HepG2 (cell line): ENCODE data around the gene COA5. TPM values are rescaled to one million over a fixed set of nuclear protein-coding genes. Genes with fewer than 3 reads are reported as not detected.

Experiments used
- ATAC-seq: fragments of 200-7000 bp; cut with Tn5 transposase; 3 replicates; pipeline ENCODE4 v1.9.1; 2020; ENCODE audit warnings: mild to moderate bottlenecking, moderate library complexity
- BruUV-seq: library from RNA; stranded (reverse); fragments of 400-500 nt; replicated peaks from 2 replicates; lab custom pipeline; 2021; lab: Mats Ljungman, UMichigan
- CTCF ChIA-PET: fragments of 300-600 bp; formaldehyde crosslinking; extraction: SDS; loops from one replicate; lab custom pipeline; 2021; ENCODE audit warnings: low total read pairs, inconsistent platforms, low intra/inter-chr PET ratio; lab: Yijun Ruan, JAX
- POLR2A ChIA-PET: fragments of 350-600 bp; sonication (Branson Sonifier 250); formaldehyde crosslinking; loops from one replicate; lab custom pipeline; 2020; ENCODE audit warnings: antibody characterized with exemption, inconsistent platforms; lab: Yijun Ruan, JAX
- DNase-seq: peaks from one replicate; pipeline ENCODE4 v3.0.0-alpha.2; 2015; ENCODE audit warnings: low spot score
- FAIRE-seq: peaks from 3 replicates; lab custom pipeline; 2011; peaks lifted over from hg19 to GRCh38; lab: Jason Lieb, UNC
- H2AFZ ChIP-seq: one replicate; pipeline ENCODE4 v1.6.1; 2011; ENCODE audit warnings: low read length, inconsistent platforms
- H3K27ac ChIP-seq: fragments of 300-600 bp; 3 replicates; pipeline ENCODE4 v1.8.0; 2011; ENCODE audit warnings: mixed run types, mild to moderate bottlenecking, mixed read lengths, low read length, inconsistent platforms; ENCODE audit not compliant: insufficient read depth; ENCODE audit errors: extremely low read length
- H3K27me3 ChIP-seq, 2 experiments: fragments of 200-600 bp in 1 of 2; 2 replicates in 1 of 2; 3 replicates in 1 of 2; pipeline versions ENCODE4 v1.6.0 to v1.8.0; 2011; ENCODE audit warnings: low read length in 2 of 2, mild to moderate bottlenecking in 2 of 2, moderate library complexity in 2 of 2, inconsistent platforms in 1 of 2; ENCODE audit not compliant: insufficient read depth in 2 of 2, control insufficient read depth in 1 of 2
- H3K36me3 ChIP-seq, 2 experiments: fragments of 200-600 bp in 1 of 2; replicated peaks in 1 of 2; 2 replicates in 1 of 2; 3 replicates in 1 of 2; pipeline versions ENCODE4 v1.5.1 to v1.8.0; 2011; ENCODE audit warnings: low read length in 2 of 2, inconsistent platforms in 1 of 2; ENCODE audit not compliant: insufficient read depth in 2 of 2, control insufficient read depth in 1 of 2
- H3K4me1 ChIP-seq: 2 replicates; pipeline ENCODE4 v1.5.1; 2012; ENCODE audit warnings: low read length, inconsistent platforms; ENCODE audit not compliant: insufficient read depth
- H3K4me2 ChIP-seq: 2 replicates; pipeline ENCODE4 v1.6.0; 2011; ENCODE audit warnings: low read depth, low read length, inconsistent platforms
- H3K4me3 ChIP-seq, 3 experiments: fragments of 200-600 bp in 1 of 3; sonication (generic), shearing (Covaris generic) in 1 of 3; replicated peaks in 1 of 3; 2 replicates each; pipeline ENCODE4 v1.5.1; 2011 to 2016; ENCODE audit warnings: low read length in 3 of 3, inconsistent platforms in 2 of 3, low read depth in 2 of 3, mild to moderate bottlenecking in 2 of 3, control low read depth in 1 of 3, mixed read lengths in 1 of 3; ENCODE audit not compliant: insufficient read depth in 1 of 3
- H3K79me2 ChIP-seq: one replicate; pipeline ENCODE4 v1.6.1; 2011; ENCODE audit warnings: low read length, inconsistent platforms; ENCODE audit not compliant: insufficient read depth
- H3K9ac ChIP-seq: 2 replicates; pipeline ENCODE4 v1.6.0; 2011; ENCODE audit warnings: mild to moderate bottlenecking, low read depth, low read length, inconsistent platforms; ENCODE audit not compliant: insufficient read depth
- H3K9me3 ChIP-seq: 2 replicates; pipeline ENCODE4 v1.5.1; 2012; ENCODE audit warnings: mild to moderate bottlenecking, low read length
- H4K20me1 ChIP-seq: 2 replicates; pipeline ENCODE4 v1.6.0; 2011; ENCODE audit warnings: inconsistent platforms, mild to moderate bottlenecking, low read length, moderate library complexity; ENCODE audit not compliant: insufficient read depth
- AGO2 ChIP-seq: fragments of 200-400 bp; formaldehyde crosslinking; optimal IDR thresholded peaks from 2 replicates; pipeline ENCODE3; 2017; ENCODE audit warnings: mild to moderate bottlenecking, low read depth, low read length, moderate library complexity
- ARID3A ChIP-seq: IDR thresholded peaks from 2 replicates; pipeline ENCODE4 v1.6.1; 2012; ENCODE audit warnings: low read depth, low read length, improper control_type of control experiment
- BCL6 ChIP-seq: IDR thresholded peaks from 2 replicates; pipeline ENCODE4 v1.6.1; 2016; ENCODE audit warnings: missing genetic modification reagents, missing compliant biosample characterization
- FOSL2 ChIP-seq: sonication (generic); formaldehyde crosslinking; IDR thresholded peaks from 2 replicates; pipeline ENCODE4 v1.4.0; 2020; ENCODE audit warnings: missing genetic modification reagents
- IRX3 ChIP-seq: sonication (generic); formaldehyde crosslinking; IDR thresholded peaks from 2 replicates; pipeline ENCODE4 v1.8.1; 2023; ENCODE audit warnings: mild to moderate bottlenecking, low read depth, missing genetic modification reagents, borderline replicate concordance
- JARID2 ChIP-seq: sonication (generic); formaldehyde crosslinking; IDR thresholded peaks from 2 replicates; pipeline ENCODE4 v1.8.1; 2023; ENCODE audit warnings: missing genetic modification reagents, inconsistent platforms; ENCODE audit not compliant: insufficient replicate concordance
- JUND ChIP-seq: sonication (generic); formaldehyde crosslinking; IDR thresholded peaks from 2 replicates; pipeline ENCODE4 v1.8.0; 2022; ENCODE audit warnings: mild to moderate bottlenecking, missing genetic modification reagents
- MTA3 ChIP-seq: sonication (generic); formaldehyde crosslinking; IDR thresholded peaks from 2 replicates; pipeline ENCODE4 v1.4.0; 2020; ENCODE audit warnings: missing genetic modification reagents
- RFXAP ChIP-seq: sonication (generic); formaldehyde crosslinking; IDR thresholded peaks from 2 replicates; pipeline ENCODE4 v1.4.0; 2020; ENCODE audit warnings: missing genetic modification reagents, borderline replicate concordance
- SCMH1 ChIP-seq: sonication (generic); formaldehyde crosslinking; IDR thresholded peaks from 2 replicates; pipeline ENCODE4 v1.9.0; 2021; ENCODE audit warnings: missing genetic modification reagents, mild to moderate bottlenecking, borderline replicate concordance
- SMARCC2 ChIP-seq: fragments of 450-650 bp; IDR thresholded peaks from 2 replicates; pipeline ENCODE4 v1.6.1; 2017; ENCODE audit warnings: antibody characterized with exemption, mild to moderate bottlenecking
- SP140L ChIP-seq: sonication (generic); formaldehyde crosslinking; IDR thresholded peaks from 2 replicates; pipeline ENCODE4 v1.4.0; 2020; ENCODE audit warnings: missing genetic modification reagents, borderline replicate concordance
- ZNF3 ChIP-seq: IDR thresholded peaks from 2 replicates; pipeline ENCODE4 v1.7.0; 2017; ENCODE audit warnings: inconsistent platforms
- ZNF30 ChIP-seq: sonication (generic); formaldehyde crosslinking; IDR thresholded peaks from 2 replicates; pipeline ENCODE4 v1.5.0; 2020; ENCODE audit warnings: mild to moderate bottlenecking, missing genetic modification reagents
- ZNF850 ChIP-seq: sonication (generic); formaldehyde crosslinking; conservative IDR thresholded peaks from 2 replicates; pipeline ENCODE4 v1.9.0; 2021; ENCODE audit warnings: mild to moderate bottlenecking, missing genetic modification reagents
- WGBS: methylation state at CpG from one replicate; pipeline ENCODE4 v1.1.6; 2017; ENCODE audit warnings: low lambda C conversion rate; 5-methylcytosine and 5-hydroxymethylcytosine counted together
- in situ Hi-C: cut with HindIII; loops from 2 replicates; pipeline ENCODE4 v1.10.0; 2017; ENCODE audit warnings: low pct_unique_long_range_greater_than_20kb; ENCODE audit not compliant: extremely low pct_ligation_motif_present
- intact Hi-C: fragments of 100-400 bp; cut with micrococcal nuclease; formaldehyde crosslinking; loops from one replicate; pipeline ENCODE4 v1.10.0; 2022; ENCODE audit not compliant: unreplicated experiment
- polyA plus RNA-seq, 8 experiments: library from polyadenylated mRNA; depleted of rRNA in 3 of 8; stranded (reverse) in 7 of 8; unstranded in 1 of 8; fragments of >200 nt; fragmentation: Illumina TruSeq in 4 of 8; extraction: Trizol in 4 of 8; gene quantifications; 2 replicates each; pipeline versions ENCODE4 v1.2.1 to v1.2.3, GENCODE V29; 2011 to 2016; ENCODE audit warnings: low read depth in 4 of 8, missing spikeins in 1 of 8, mixed read lengths in 1 of 8; ENCODE audit not compliant: insufficient read depth in 1 of 8
- total RNA-seq, 5 experiments: library from RNA; depleted of rRNA; stranded (reverse); fragments of >200 nt; fragmentation: Illumina TruSeq; extraction: Trizol; gene quantifications; 2 replicates each; pipeline ENCODE4 v1.2.3, GENCODE V29; 2016; ENCODE audit warnings: low read depth in 1 of 5
- TF ChIP-seq, protein P1 (sequence below): sonication (generic); formaldehyde crosslinking; IDR thresholded peaks from 2 replicates; pipeline ENCODE4 v1.5.0; 2020; ENCODE audit warnings: mild to moderate bottlenecking, missing genetic modification reagents
- TF ChIP-seq, protein P2 (sequence below): IDR thresholded peaks from 2 replicates; pipeline ENCODE4 v1.6.1; 2016; ENCODE audit warnings: missing biosample characterization, missing genetic modification reagents, low read depth
- TF ChIP-seq, protein P3 (sequence below): sonication (generic); formaldehyde crosslinking; IDR thresholded peaks from 2 replicates; pipeline ENCODE4 v1.8.1; 2023; ENCODE audit warnings: mild to moderate bottlenecking, moderate library complexity, missing genetic modification reagents

Gene COA5
- total and polyA plus RNA-seq, 2 of the 13 experiments (the other 11 are each of a cell fraction or from before 2014, with no cell fraction given): 43.6 to 64.5 TPM

GRCh38 chr2:98571121-98571701, 37.1 kb downstream of the COA5 start:
- Histone ChIP-seq H3K9me3 (no peaks in the 10 kb centered on the region), H3K4me3 (no peak overlapping the region), H3K27ac (no peak overlapping the region), H3K79me2 (no peaks in the 10 kb centered on the region), H3K9ac (no peak overlapping the region), H4K20me1 (no peaks in the 10 kb centered on the region), H3K27me3 (no peaks in the 10 kb centered on the region), H3K4me2 (no peak overlapping the region), H2AFZ (no peak overlapping the region), H3K4me1 (no peaks in the 10 kb centered on the region), H3K36me3 (peaks cover 5 to 25% of the 10 kb centered on the region in 2 experiments; a peak in 4 of 5 replicates)
- ATAC-seq: no peak
- CTCF ChIA-PET: interaction anchor here (3.0 kb wide), 1 partner anchor 30 kb away, joined by 32 read pairs; no protein-coding TSS in a partner anchor
- in situ Hi-C loops (no loop called here), intact Hi-C loops (no loop called here)
- no peak for DNase-seq
- FAIRE-seq: no peak
- no TSS peak for BruUV-seq
- POLR2A ChIA-PET: no interaction called here
- 93% methylated on average over 13 of the region's 13 CpGs for WGBS
- TF ChIP-seq ZNF3 (CRISPR knock-in tag) (no peak), BCL6 (CRISPR knock-in tag) (no peak), FOSL2 (CRISPR knock-in tag) (no peak), AGO2 (no peak), ZNF850 (CRISPR knock-in tag) (no peak), SP140L (CRISPR knock-in tag) (no peak), ARID3A (no peak), JUND (CRISPR knock-in tag) (no peak), RFXAP (CRISPR knock-in tag) (no peak), ZNF30 (CRISPR knock-in tag) (no peak), SCMH1 (CRISPR knock-in tag) (no peak), JARID2 (CRISPR knock-in tag) (no peak), MTA3 (CRISPR knock-in tag) (no peak), SMARCC2 (no peak), IRX3 (CRISPR knock-in tag) (no peak)
- TF ChIP-seq, protein P1, sequence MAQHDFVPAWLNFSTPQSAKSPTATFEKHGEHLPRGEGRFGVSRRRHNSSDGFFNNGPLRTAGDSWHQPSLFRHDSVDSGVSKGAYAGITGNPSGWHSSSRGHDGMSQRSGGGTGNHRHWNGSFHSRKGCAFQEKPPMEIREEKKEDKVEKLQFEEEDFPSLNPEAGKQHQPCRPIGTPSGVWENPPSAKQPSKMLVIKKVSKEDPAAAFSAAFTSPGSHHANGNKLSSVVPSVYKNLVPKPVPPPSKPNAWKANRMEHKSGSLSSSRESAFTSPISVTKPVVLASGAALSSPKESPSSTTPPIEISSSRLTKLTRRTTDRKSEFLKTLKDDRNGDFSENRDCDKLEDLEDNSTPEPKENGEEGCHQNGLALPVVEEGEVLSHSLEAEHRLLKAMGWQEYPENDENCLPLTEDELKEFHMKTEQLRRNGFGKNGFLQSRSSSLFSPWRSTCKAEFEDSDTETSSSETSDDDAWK: no peak
- TF ChIP-seq, protein P2, sequence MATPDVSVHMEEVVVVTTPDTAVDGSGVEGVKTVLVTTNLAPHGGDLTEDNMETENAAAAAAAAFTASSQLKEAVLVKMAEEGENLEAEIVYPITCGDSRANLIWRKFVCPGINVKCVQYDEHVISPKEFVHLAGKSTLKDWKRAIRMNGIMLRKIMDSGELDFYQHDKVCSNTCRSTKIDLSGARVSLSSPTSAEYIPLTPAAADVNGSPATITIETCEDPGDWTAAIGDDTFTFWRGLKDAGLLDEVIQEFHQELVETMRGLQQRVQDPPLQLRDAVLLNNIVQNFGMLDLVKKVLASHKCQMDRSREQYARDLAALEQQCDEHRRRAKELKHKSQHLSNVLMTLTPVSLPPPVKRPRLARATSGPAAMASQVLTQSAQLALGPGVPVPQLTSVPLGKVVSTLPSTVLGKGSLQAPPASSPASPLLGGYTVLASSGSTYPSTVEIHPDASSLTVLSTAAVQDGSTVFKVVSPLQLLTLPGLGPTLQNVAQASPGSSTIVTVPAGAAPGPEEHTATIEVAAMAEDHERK (CRISPR knock-in tag): no peak
- TF ChIP-seq, protein P3, sequence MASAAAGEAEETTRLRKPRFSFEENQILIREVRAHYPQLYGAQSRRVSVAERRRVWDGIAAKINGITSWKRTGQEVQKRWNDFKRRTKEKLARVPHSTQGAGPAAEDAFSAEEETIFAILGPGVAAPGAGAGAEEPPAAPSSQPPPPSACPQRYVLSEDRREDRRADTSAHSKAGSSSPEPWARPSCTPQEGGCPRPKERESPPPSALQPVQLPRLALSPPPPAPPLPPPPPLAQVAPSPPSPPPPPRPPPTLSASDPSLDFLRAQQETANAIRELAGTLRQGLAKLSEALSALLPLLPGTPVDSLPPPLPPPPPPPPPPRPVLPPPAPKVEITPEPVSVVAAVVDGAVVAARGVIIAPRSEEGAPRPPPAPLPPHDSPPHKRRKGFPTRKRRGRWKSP (CRISPR knock-in tag): no peak
- TF ChIP-seq, all 625 proteins: peak for 0
